NB4 (cell line): Measurements from ENCODE around the gene LRRC10B.

Source experiments
- DNase-seq: peaks from one replicate; pipeline ENCODE4 v3.0.0; 2010; ENCODE audit warnings: low read depth
- H3K4me3 ChIP-seq: one replicate; pipeline ENCODE4 v1.5.1; 2011; ENCODE audit warnings: mild to moderate bottlenecking, low read depth, low read length, moderate library complexity
- CTCF ChIP-seq: IDR thresholded peaks from one replicate; pipeline ENCODE4 v1.5.1; 2012; ENCODE audit warnings: low read depth, low read length
- MAX ChIP-seq: IDR thresholded peaks from 2 replicates; pipeline ENCODE4 v1.6.1; 2011; ENCODE audit warnings: low read depth, low read length
- MYC ChIP-seq: IDR thresholded peaks from 2 replicates; pipeline ENCODE4 v1.6.1; 2011; ENCODE audit warnings: low read depth, low read length
- POLR2A ChIP-seq: IDR thresholded peaks from 2 replicates; pipeline ENCODE4 v1.6.1; 2011; ENCODE audit warnings: mild to moderate bottlenecking; ENCODE audit not compliant: insufficient read length; ENCODE audit errors: extremely low read depth

Gene LRRC10B

GRCh38 chr11:61472868-61473267 is 35.7 kb upstream of the LRRC10B start:
- TF ChIP-seq MAX (no peak), CTCF (no peak), MYC (no peak), POLR2A (no peak)
- DNase-seq, result no peak
- H3K4me3 ChIP-seq, result no peak overlapping the region

- no peak for TF ChIP-seq CTCF
- TF ChIP-seq MYC, result no peak
- no peak for TF ChIP-seq MAX
- TF ChIP-seq POLR2A, result no peak
- H3K4me3 ChIP-seq, result no peak overlapping the region
- no peak for DNase-seq
Measured at GRCh38 chr11:61473370-61474012, 35.1 kb upstream of the LRRC10B start.

GRCh38 chr11:61474013-61474643 is 34.4 kb upstream of the LRRC10B start:
- no peak overlapping the region for H3K4me3 ChIP-seq
- DNase-seq, result no peak
- no peak for TF ChIP-seq MAX
- TF ChIP-seq POLR2A, result no peak

GRCh38 chr11:61475433-61475832 is 33.1 kb upstream of the LRRC10B start:
- DNase-seq, result no peak
- no peak overlapping the region for H3K4me3 ChIP-seq
- no peak for TF ChIP-seq CTCF
- TF ChIP-seq POLR2A, result no peak
- TF ChIP-seq MYC, result no peak
- TF ChIP-seq MAX, result no peak

- no peak overlapping the region for H3K4me3 ChIP-seq
- no peak for TF ChIP-seq POLR2A
- DNase-seq, result no peak
Measured at GRCh38 chr11:61476371-61476770, 32.2 kb upstream of the LRRC10B start.

GRCh38 chr11:61477126-61477525 is 31.4 kb upstream of the LRRC10B start:
- no peak for DNase-seq
- H3K4me3 ChIP-seq, result no peak overlapping the region
- TF ChIP-seq MYC (no peak), MAX (no peak), POLR2A (no peak), CTCF (no peak)
